ENCODE measurements around the gene BATF3. TPM values are rescaled to one million over a fixed set of nuclear protein-coding genes. Genes with fewer than 3 reads are reported as not detected.

The BATF3 gene
- total and polyA plus RNA-seq, 4 experiments from 2014 or later, result 0.42 to 1.0 (median 0.64) TPM; not detected in 1

GRCh38 chr1:212647004-212647403 lies 52.6 kb downstream of the BATF3 start:
- H3K9me3 ChIP-seq (ENCODE audit: control insufficient read depth in 1 of 2, low read length in 2 of 2), result no peaks in the 10 kb centered on the region
- Mint-ChIP-seq H3K9me3 (no peaks in the 10 kb centered on the region), H3K36me3 (no peaks in the 10 kb centered on the region), H3K27me3 (peaks cover 4% of the 10 kb centered on the region in 2 donors), H3K4me3 (no peak overlapping the region), H3K27ac (no peak overlapping the region), H3K4me1 (no peaks in the 10 kb centered on the region)
- no peak overlapping the region for H3K27ac ChIP-seq (ENCODE audit: low read depth, low read length)
- no peak for DNase-seq
- intact Hi-C loops (cut with micrococcal nuclease), result no loop called here
- no peaks in the 10 kb centered on the region for H3K4me1 ChIP-seq (ENCODE audit: insufficient read depth, low read length)
- POLR2A ChIA-PET (ENCODE audit: partially characterized antibody), result no interaction called here
- H3K4me3 ChIP-seq (ENCODE audit: low read length in 2 of 2), result no peak overlapping the region
- H3K36me3 ChIP-seq (ENCODE audit: insufficient read depth, low read length), result no peaks in the 10 kb centered on the region
- CTCF ChIA-PET (ENCODE audit: partially characterized antibody), result interaction anchor here (1.2 kb wide), 1 partner anchor 18 kb away, joined by 3 read pairs; no protein-coding TSS in a partner anchor
- no peaks in the 10 kb centered on the region for H3K27me3 ChIP-seq (ENCODE audit: insufficient read depth, low read length)

- ChIA-PET POLR2A (ENCODE audit: partially characterized antibody) (no interaction called here), CTCF (ENCODE audit: partially characterized antibody) (no interaction called here)
- DNase-seq, result no peak
- Histone ChIP-seq H3K27ac (ENCODE audit: low read depth, low read length) (no peak overlapping the region), H3K4me3 (ENCODE audit: low read length in 2 of 2) (no peak overlapping the region), H3K36me3 (ENCODE audit: insufficient read depth, low read length) (no peaks in the 10 kb centered on the region), H3K4me1 (ENCODE audit: insufficient read depth, low read length) (no peaks in the 10 kb centered on the region), H3K27me3 (ENCODE audit: insufficient read depth, low read length) (no peaks in the 10 kb centered on the region), H3K9me3 (ENCODE audit: control insufficient read depth in 1 of 2, low read length in 2 of 2) (no peaks in the 10 kb centered on the region)
- no peak overlapping the region for H3K4me3 Mint-ChIP-seq
- H3K27ac Mint-ChIP-seq, result no peak overlapping the region
- intact Hi-C loops (cut with micrococcal nuclease), result no loop called here
- no peaks in the 10 kb centered on the region for H3K4me1 Mint-ChIP-seq
- H3K27me3 Mint-ChIP-seq, result peaks cover 4% of the 10 kb centered on the region in 2 donors
- no peaks in the 10 kb centered on the region for H3K9me3 Mint-ChIP-seq
- H3K36me3 Mint-ChIP-seq, result no peaks in the 10 kb centered on the region
These were observed 53.1 kb downstream of the BATF3 start for GRCh38 chr1:212646588-212646987.

GRCh38 chr1:212645546-212646543 lies 53.8 kb downstream of the BATF3 start:
- no peaks in the 10 kb centered on the region for H3K36me3 Mint-ChIP-seq

GRCh38 chr1:212644866-212645545 lies 54.6 kb downstream of the BATF3 start:
- no peak overlapping the region for H3K4me3 ChIP-seq (ENCODE audit: low read length in 2 of 2)
- DNase-seq, result no peak
- ChIA-PET POLR2A (ENCODE audit: partially characterized antibody) (no interaction called here), CTCF (ENCODE audit: partially characterized antibody) (interaction anchor here (1.1 to 1.8 kb wide), 2 partner anchors 14 to 20 kb away, joined by 3 to 5 read pairs; no protein-coding TSS in a partner anchor)
- H3K4me3 Mint-ChIP-seq, result no peak overlapping the region
- H3K4me1 ChIP-seq (ENCODE audit: insufficient read depth, low read length), result no peaks in the 10 kb centered on the region
- no peaks in the 10 kb centered on the region for H3K9me3 ChIP-seq (ENCODE audit: control insufficient read depth in 1 of 2, low read length in 2 of 2)
- no peaks in the 10 kb centered on the region for H3K4me1 Mint-ChIP-seq
- peaks cover 0 to 10% (median 3%) of the 10 kb centered on the region in 8 donors for H3K9me3 Mint-ChIP-seq
- peaks cover 4% of the 10 kb centered on the region for H3K27me3 ChIP-seq (ENCODE audit: insufficient read depth, low read length)
- peaks cover 8% of the 10 kb centered on the region in 2 donors for H3K27me3 Mint-ChIP-seq
- peak overlapping the region in 1 of 7 donors; percentile 56 for H3K27ac Mint-ChIP-seq
- intact Hi-C loops (cut with micrococcal nuclease), result no loop called here
- no peaks in the 10 kb centered on the region for H3K36me3 ChIP-seq (ENCODE audit: insufficient read depth, low read length)
- H3K27ac ChIP-seq (ENCODE audit: low read depth, low read length), result no peak overlapping the region
- H3K36me3 Mint-ChIP-seq, result no peaks in the 10 kb centered on the region

More at GRCh38 chr1:212645546-212646543, 53.8 kb downstream of the BATF3 start:
- Mint-ChIP-seq H3K4me3 (no peak overlapping the region), H3K4me1 (no peaks in the 10 kb centered on the region), H3K9me3 (peaks cover 0 to 3% (median under 1%) of the 10 kb centered on the region in 8 donors), H3K27ac (no peak overlapping the region), H3K27me3 (peaks cover 4 to 8% of the 10 kb centered on the region in 2 donors)
- Histone ChIP-seq H3K4me3 (ENCODE audit: low read length in 2 of 2) (no peak overlapping the region), H3K27ac (ENCODE audit: low read depth, low read length) (no peak overlapping the region), H3K27me3 (ENCODE audit: insufficient read depth, low read length) (peaks cover under 1% of the 10 kb centered on the region), H3K9me3 (ENCODE audit: control insufficient read depth in 1 of 2, low read length in 2 of 2) (no peaks in the 10 kb centered on the region), H3K36me3 (ENCODE audit: insufficient read depth, low read length) (no peaks in the 10 kb centered on the region), H3K4me1 (ENCODE audit: insufficient read depth, low read length) (no peaks in the 10 kb centered on the region)
- ChIA-PET POLR2A (ENCODE audit: partially characterized antibody) (no interaction called here), CTCF (ENCODE audit: partially characterized antibody) (interaction anchor here (1.1 kb wide), 1 partner anchor 19 kb away, joined by 3 read pairs; no protein-coding TSS in a partner anchor)
- intact Hi-C loops (cut with micrococcal nuclease), result no loop called here
- DNase-seq, result no peak

- Histone ChIP-seq H3K36me3 (ENCODE audit: insufficient read depth, low read length) (no peaks in the 10 kb centered on the region), H3K9me3 (ENCODE audit: control insufficient read depth in 1 of 2, low read length in 2 of 2) (no peaks in the 10 kb centered on the region), H3K4me1 (ENCODE audit: insufficient read depth, low read length) (no peaks in the 10 kb centered on the region), H3K27me3 (ENCODE audit: insufficient read depth, low read length) (peaks cover 4% of the 10 kb centered on the region), H3K4me3 (ENCODE audit: low read length in 2 of 2) (no peak overlapping the region), H3K27ac (ENCODE audit: low read depth, low read length) (no peak overlapping the region)
- intact Hi-C loops (cut with micrococcal nuclease), result no loop called here
- POLR2A ChIA-PET (ENCODE audit: partially characterized antibody), result no interaction called here
- Mint-ChIP-seq H3K27ac (no peak overlapping the region), H3K9me3 (peaks cover 0 to 10% (median 3%) of the 10 kb centered on the region in 8 donors), H3K36me3 (no peaks in the 10 kb centered on the region), H3K4me3 (no peak overlapping the region), H3K4me1 (no peaks in the 10 kb centered on the region), H3K27me3 (peaks cover 8 to 10% of the 10 kb centered on the region in 2 donors)
- CTCF ChIA-PET (ENCODE audit: partially characterized antibody), result interaction anchor here (1.8 kb wide), 1 partner anchor 13 kb away, joined by 5 read pairs; no protein-coding TSS in a partner anchor
- no peak for DNase-seq
These were observed 55.8 kb downstream of the BATF3 start for GRCh38 chr1:212643877-212644276.

- H3K4me1 Mint-ChIP-seq, result peaks cover 3 to 12% (median 8%) of the 10 kb centered on the region in 4 donors
- H3K27me3 Mint-ChIP-seq, result peaks cover 10 to 13% of the 10 kb centered on the region in 2 donors
- no peak overlapping the region for H3K27ac Mint-ChIP-seq
- no peaks in the 10 kb centered on the region for H3K9me3 ChIP-seq (ENCODE audit: control insufficient read depth in 1 of 2, low read length in 2 of 2)
- H3K36me3 ChIP-seq (ENCODE audit: insufficient read depth, low read length), result no peaks in the 10 kb centered on the region
- ChIA-PET CTCF (ENCODE audit: partially characterized antibody) (interaction anchor here (1.3 kb wide), 1 partner anchor 23 kb away, joined by 4 read pairs; no protein-coding TSS in a partner anchor), POLR2A (ENCODE audit: partially characterized antibody) (no interaction called here)
- intact Hi-C loops (cut with micrococcal nuclease), result no loop called here
- H3K36me3 Mint-ChIP-seq, result no peaks in the 10 kb centered on the region
- H3K27ac ChIP-seq (ENCODE audit: low read depth, low read length), result no peak overlapping the region
- H3K9me3 Mint-ChIP-seq, result peaks cover 0 to 10% (median 4%) of the 10 kb centered on the region in 8 donors
- peaks cover 6% of the 10 kb centered on the region for H3K4me1 ChIP-seq (ENCODE audit: insufficient read depth, low read length)
- DNase-seq, result no peak
- no peak overlapping the region for H3K4me3 ChIP-seq (ENCODE audit: low read length in 2 of 2)
- peaks cover 4% of the 10 kb centered on the region for H3K27me3 ChIP-seq (ENCODE audit: insufficient read depth, low read length)
- H3K4me3 Mint-ChIP-seq, result no peak overlapping the region
These were observed 57.7 kb downstream of the BATF3 start for GRCh38 chr1:212641956-212642355.

Measured in CD4-positive, alpha-beta memory T cell (primary cell).